K562 (cell line): Measurements from ENCODE around the gene DNAI1.

Source experiments
- ARNT ChIP-seq, 2 experiments: fragments of 450-650 bp; IDR thresholded peaks; 2 replicates each; pipeline ENCODE4 v1.6.1; 2016; ENCODE audit warnings: mild to moderate bottlenecking in 1 of 2
- CEBPB ChIP-seq: fragments of 450-650 bp; IDR thresholded peaks from 2 replicates; pipeline ENCODE4 v1.6.1; 2016; ENCODE audit warnings: missing genetic modification characterization, missing compliant biosample characterization
- FOXA3 ChIP-seq, 2 experiments: fragments of 450-650 bp in 1 of 2; sonication (generic) in 1 of 2; formaldehyde crosslinking; IDR thresholded peaks in 1 of 2; conservative IDR thresholded peaks in 1 of 2; 2 replicates each; pipeline versions ENCODE4 v1.4.0 to v1.8.0; 2020 to 2022; ENCODE audit warnings: mild to moderate bottlenecking in 2 of 2, missing genetic modification reagents in 1 of 2
- MTF1 ChIP-seq: fragments of 250-450 bp; sonication (Bioruptor Pico); IDR thresholded peaks from 2 replicates; pipeline ENCODE4 v1.9.0; 2021; ENCODE audit warnings: moderate library complexity, mild to moderate bottlenecking, inconsistent platforms, borderline replicate concordance
- MYC ChIP-seq, 2 experiments: fragments of 250-450 bp in 1 of 2; sonication (Bioruptor Pico) in 1 of 2; IDR thresholded peaks; 2 replicates each; pipeline versions ENCODE4 v1.5.1 to v1.6.1; 2012 to 2021; ENCODE audit warnings: low read depth in 2 of 2, borderline replicate concordance in 1 of 2, improper control_type of control experiment in 1 of 2, low read length in 1 of 2, mild to moderate bottlenecking in 1 of 2, moderate library complexity in 1 of 2
- NFIC ChIP-seq: fragments of 450-650 bp; IDR thresholded peaks from 2 replicates; pipeline ENCODE4 v1.6.1; 2017; ENCODE audit warnings: mild to moderate bottlenecking, inconsistent platforms
- POLR2AphosphoS5 ChIP-seq: IDR thresholded peaks from 2 replicates; pipeline ENCODE4 v1.6.1; 2011; ENCODE audit warnings: mild to moderate bottlenecking, low read depth, low read length, moderate library complexity; ENCODE audit not compliant: control insufficient read depth, insufficient read depth
- RFX5 ChIP-seq: IDR thresholded peaks from 2 replicates; pipeline ENCODE4 v1.6.1; 2011; ENCODE audit warnings: low read depth, mild to moderate bottlenecking, improper control_type of control experiment, low read length
- ZNF696 ChIP-seq: fragments of 250-450 bp; sonication (Bioruptor Pico); conservative IDR thresholded peaks from 2 replicates; pipeline ENCODE4 v1.4.0; 2020; ENCODE audit warnings: mild to moderate bottlenecking, moderate library complexity
- TF ChIP-seq, protein P1 (sequence below): sonication (generic); formaldehyde crosslinking; IDR thresholded peaks from 2 replicates; pipeline ENCODE4 v1.8.1; 2023; ENCODE audit warnings: mild to moderate bottlenecking, missing genetic modification reagents
- TF ChIP-seq, protein P2 (sequence below): fragments of 450-650 bp; formaldehyde crosslinking; IDR thresholded peaks from 2 replicates; pipeline ENCODE4 v1.4.0; 2022; ENCODE audit warnings: mild to moderate bottlenecking, moderate library complexity
- TF ChIP-seq, protein P3 (sequence below): fragments of 250-450 bp; sonication (Bioruptor Pico); IDR thresholded peaks from 2 replicates; pipeline ENCODE4 v1.8.0; 2022; ENCODE audit warnings: moderate library complexity, mild to moderate bottlenecking, inconsistent platforms
- TF ChIP-seq, protein P4 (sequence below): fragments of 250-450 bp; sonication (Bioruptor Pico); IDR thresholded peaks from 2 replicates; pipeline ENCODE4 v1.5.1; 2021; ENCODE audit warnings: mild to moderate bottlenecking
- TF ChIP-seq, protein P5 (sequence below), 3 experiments: IDR thresholded peaks in 2 of 3; conservative IDR thresholded peaks in 1 of 3; 2 replicates each; pipeline ENCODE4 v1.5.1; 2011 to 2012; ENCODE audit warnings: low read length in 3 of 3, mild to moderate bottlenecking in 3 of 3, control low read depth in 2 of 3, improper control_type of control experiment in 1 of 3, inconsistent platforms in 1 of 3, low read depth in 1 of 3, mixed read lengths in 1 of 3, moderate library complexity in 1 of 3; ENCODE audit not compliant: insufficient read depth in 2 of 3

DNA sequence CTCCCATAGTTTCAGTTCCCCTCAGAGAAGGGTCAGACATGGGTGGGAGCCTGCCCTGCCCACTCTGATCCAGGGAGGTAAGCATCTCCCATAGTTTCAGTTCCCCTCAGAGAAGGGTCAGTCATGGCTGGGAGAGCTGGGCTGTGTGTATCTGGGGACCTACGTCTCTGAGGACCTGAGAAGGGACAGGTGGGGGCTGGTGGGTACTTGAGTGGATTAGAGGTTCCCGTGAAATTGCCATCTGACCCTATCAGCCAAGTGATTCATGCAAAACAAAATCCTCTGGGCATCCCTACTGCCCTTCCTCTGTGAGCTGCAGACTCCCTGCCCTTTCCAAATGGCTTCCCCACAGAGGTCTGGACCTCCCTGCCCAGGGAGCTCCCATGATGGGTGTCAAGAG lies 60.3 kb downstream of the DNAI1 start:
- TF ChIP-seq FOXA3 (CRISPR knock-in tag; conservative IDR thresholded peaks at IDR 0.05 in 1 of 2, IDR thresholded peaks at IDR 0.05 in 1 of 2), result no peak
- TF ChIP-seq, protein P1, sequence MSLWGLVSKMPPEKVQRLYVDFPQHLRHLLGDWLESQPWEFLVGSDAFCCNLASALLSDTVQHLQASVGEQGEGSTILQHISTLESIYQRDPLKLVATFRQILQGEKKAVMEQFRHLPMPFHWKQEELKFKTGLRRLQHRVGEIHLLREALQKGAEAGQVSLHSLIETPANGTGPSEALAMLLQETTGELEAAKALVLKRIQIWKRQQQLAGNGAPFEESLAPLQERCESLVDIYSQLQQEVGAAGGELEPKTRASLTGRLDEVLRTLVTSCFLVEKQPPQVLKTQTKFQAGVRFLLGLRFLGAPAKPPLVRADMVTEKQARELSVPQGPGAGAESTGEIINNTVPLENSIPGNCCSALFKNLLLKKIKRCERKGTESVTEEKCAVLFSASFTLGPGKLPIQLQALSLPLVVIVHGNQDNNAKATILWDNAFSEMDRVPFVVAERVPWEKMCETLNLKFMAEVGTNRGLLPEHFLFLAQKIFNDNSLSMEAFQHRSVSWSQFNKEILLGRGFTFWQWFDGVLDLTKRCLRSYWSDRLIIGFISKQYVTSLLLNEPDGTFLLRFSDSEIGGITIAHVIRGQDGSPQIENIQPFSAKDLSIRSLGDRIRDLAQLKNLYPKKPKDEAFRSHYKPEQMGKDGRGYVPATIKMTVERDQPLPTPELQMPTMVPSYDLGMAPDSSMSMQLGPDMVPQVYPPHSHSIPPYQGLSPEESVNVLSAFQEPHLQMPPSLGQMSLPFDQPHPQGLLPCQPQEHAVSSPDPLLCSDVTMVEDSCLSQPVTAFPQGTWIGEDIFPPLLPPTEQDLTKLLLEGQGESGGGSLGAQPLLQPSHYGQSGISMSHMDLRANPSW, result no peak
- no peak for TF ChIP-seq NFIC
- TF ChIP-seq MTF1 (CRISPR knock-in tag), result no peak
- TF ChIP-seq POLR2AphosphoS5, result no peak
- TF ChIP-seq RFX5, result no peak
- TF ChIP-seq, protein P2, sequence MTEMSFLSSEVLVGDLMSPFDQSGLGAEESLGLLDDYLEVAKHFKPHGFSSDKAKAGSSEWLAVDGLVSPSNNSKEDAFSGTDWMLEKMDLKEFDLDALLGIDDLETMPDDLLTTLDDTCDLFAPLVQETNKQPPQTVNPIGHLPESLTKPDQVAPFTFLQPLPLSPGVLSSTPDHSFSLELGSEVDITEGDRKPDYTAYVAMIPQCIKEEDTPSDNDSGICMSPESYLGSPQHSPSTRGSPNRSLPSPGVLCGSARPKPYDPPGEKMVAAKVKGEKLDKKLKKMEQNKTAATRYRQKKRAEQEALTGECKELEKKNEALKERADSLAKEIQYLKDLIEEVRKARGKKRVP, result no peak
- TF ChIP-seq ARNT (IDR thresholded peaks at IDR 0.05), result no peak
- no peak for TF ChIP-seq MYC (IDR thresholded peaks at IDR 0.05; ENCODE audit: low read depth, low read length)
- TF ChIP-seq MYC (CRISPR knock-in tag; IDR thresholded peaks at IDR 0.05; ENCODE audit: borderline replicate concordance, low read depth), result no peak
- TF ChIP-seq, protein P3, sequence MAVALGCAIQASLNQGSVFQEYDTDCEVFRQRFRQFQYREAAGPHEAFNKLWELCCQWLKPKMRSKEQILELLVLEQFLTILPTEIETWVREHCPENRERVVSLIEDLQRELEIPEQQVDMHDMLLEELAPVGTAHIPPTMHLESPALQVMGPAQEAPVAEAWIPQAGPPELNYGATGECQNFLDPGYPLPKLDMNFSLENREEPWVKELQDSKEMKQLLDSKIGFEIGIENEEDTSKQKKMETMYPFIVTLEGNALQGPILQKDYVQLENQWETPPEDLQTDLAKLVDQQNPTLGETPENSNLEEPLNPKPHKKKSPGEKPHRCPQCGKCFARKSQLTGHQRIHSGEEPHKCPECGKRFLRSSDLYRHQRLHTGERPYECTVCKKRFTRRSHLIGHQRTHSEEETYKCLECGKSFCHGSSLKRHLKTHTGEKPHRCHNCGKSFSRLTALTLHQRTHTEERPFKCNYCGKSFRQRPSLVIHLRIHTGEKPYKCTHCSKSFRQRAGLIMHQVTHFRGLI, result no peak
- TF ChIP-seq, protein P4, sequence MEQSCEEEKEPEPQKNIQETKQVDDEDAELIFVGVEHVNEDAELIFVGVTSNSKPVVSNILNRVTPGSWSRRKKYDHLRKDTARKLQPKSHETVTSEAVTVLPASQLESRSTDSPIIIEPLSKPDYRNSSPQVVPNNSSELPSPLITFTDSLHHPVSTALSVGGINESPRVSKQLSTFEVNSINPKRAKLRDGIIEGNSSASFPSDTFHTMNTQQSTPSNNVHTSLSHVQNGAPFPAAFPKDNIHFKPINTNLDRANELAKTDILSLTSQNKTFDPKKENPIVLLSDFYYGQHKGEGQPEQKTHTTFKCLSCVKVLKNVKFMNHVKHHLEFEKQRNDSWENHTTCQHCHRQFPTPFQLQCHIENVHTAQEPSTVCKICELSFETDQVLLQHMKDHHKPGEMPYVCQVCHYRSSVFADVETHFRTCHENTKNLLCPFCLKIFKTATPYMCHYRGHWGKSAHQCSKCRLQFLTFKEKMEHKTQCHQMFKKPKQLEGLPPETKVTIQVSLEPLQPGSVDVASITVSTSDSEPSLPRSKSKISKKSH (CRISPR knock-in tag), result no peak
- no peak for TF ChIP-seq ZNF696 (CRISPR knock-in tag)
- TF ChIP-seq CEBPB, result no peak
- TF ChIP-seq, protein P5, sequence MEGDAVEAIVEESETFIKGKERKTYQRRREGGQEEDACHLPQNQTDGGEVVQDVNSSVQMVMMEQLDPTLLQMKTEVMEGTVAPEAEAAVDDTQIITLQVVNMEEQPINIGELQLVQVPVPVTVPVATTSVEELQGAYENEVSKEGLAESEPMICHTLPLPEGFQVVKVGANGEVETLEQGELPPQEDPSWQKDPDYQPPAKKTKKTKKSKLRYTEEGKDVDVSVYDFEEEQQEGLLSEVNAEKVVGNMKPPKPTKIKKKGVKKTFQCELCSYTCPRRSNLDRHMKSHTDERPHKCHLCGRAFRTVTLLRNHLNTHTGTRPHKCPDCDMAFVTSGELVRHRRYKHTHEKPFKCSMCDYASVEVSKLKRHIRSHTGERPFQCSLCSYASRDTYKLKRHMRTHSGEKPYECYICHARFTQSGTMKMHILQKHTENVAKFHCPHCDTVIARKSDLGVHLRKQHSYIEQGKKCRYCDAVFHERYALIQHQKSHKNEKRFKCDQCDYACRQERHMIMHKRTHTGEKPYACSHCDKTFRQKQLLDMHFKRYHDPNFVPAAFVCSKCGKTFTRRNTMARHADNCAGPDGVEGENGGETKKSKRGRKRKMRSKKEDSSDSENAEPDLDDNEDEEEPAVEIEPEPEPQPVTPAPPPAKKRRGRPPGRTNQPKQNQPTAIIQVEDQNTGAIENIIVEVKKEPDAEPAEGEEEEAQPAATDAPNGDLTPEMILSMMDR (IDR thresholded peaks at IDR 0.05 in 2 of 3, conservative IDR thresholded peaks at IDR 0.05 in 1 of 3; ENCODE audit: insufficient read depth in 2 of 3, low read depth in 1 of 3, low read length in 3 of 3), result no peak
